ENCODE results near the gene ANKRD40.

DNA sequence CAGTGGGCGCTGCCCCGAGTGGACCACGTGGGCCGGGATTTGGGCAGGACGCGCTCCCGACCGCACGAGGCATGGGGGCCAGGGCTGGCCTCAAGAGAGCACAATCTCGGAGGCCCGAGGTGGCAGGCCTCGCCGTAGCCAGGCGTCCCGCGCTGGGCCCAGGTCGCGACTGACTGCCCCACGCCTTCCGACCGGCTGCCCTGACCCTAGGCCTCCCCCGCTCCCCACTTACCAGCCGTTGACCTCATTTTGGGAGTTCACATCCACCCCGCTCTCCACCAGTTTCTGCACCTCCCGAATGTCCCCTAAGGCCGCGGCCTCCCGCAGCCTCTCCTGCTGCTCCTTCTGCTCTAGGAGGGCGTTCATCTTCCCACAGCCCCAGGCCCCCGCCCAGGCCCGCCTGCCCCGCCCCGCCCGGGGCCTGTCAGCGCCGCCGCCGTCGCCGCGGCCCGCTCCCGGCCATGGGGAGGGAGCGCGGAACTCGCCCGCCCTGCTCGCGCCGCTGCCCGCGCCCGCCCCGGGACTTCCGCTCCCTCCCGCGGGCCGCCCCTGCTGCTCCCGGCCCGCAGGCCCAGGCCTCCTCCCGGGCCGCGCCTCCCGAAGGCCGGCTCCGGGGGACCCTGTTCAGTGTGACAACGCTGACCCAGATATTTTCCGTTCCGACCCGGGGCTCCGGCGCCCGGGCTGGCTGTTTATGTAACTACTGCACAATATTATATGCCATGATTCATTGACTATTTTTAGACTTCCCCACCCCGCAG is at the start of gene ANKRD40:
- TF ChIP-seq, protein P1, sequence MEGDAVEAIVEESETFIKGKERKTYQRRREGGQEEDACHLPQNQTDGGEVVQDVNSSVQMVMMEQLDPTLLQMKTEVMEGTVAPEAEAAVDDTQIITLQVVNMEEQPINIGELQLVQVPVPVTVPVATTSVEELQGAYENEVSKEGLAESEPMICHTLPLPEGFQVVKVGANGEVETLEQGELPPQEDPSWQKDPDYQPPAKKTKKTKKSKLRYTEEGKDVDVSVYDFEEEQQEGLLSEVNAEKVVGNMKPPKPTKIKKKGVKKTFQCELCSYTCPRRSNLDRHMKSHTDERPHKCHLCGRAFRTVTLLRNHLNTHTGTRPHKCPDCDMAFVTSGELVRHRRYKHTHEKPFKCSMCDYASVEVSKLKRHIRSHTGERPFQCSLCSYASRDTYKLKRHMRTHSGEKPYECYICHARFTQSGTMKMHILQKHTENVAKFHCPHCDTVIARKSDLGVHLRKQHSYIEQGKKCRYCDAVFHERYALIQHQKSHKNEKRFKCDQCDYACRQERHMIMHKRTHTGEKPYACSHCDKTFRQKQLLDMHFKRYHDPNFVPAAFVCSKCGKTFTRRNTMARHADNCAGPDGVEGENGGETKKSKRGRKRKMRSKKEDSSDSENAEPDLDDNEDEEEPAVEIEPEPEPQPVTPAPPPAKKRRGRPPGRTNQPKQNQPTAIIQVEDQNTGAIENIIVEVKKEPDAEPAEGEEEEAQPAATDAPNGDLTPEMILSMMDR (IDR thresholded peaks at IDR 0.05), result no peak
- TF ChIP-seq POLR2A (IDR thresholded peaks at IDR 0.05), result no peak
